ENCODE results near the gene ZNF28.
"Not testable (repeated sequence)": the region's sequence is repeated elsewhere in the genome, so short reads cannot be mapped to it uniquely, and the experiment has no call there.

The ZNF28 gene

GRCh38 chr19:52821204-52821960, at the start of gene ZNF28:
ZNF28 (minus strand) TSS chr19:52821633; CDS start chr19:52817958, 3,675 bp downstream.
- DNase-seq (ENCODE audit: low read depth in 2 of 2) = peak; percentile 45 to 59

- DNase-seq (ENCODE audit: low read depth in 2 of 2) = not testable (repeated sequence)
Measured at GRCh38 chr19:52868031-52868430, 46.6 kb upstream of the ZNF28 start.

GRCh38 chr19:52857378-52858191, 36.2 kb upstream of the ZNF28 start, which contains the start of gene ZNF468:
ZNF468 (minus strand) TSS chr19:52857619; CDS start chr19:52854272, 3,347 bp downstream.
- DNase-seq (ENCODE audit: low read depth in 2 of 2) = peak; percentile 40 to 54

DNA sequence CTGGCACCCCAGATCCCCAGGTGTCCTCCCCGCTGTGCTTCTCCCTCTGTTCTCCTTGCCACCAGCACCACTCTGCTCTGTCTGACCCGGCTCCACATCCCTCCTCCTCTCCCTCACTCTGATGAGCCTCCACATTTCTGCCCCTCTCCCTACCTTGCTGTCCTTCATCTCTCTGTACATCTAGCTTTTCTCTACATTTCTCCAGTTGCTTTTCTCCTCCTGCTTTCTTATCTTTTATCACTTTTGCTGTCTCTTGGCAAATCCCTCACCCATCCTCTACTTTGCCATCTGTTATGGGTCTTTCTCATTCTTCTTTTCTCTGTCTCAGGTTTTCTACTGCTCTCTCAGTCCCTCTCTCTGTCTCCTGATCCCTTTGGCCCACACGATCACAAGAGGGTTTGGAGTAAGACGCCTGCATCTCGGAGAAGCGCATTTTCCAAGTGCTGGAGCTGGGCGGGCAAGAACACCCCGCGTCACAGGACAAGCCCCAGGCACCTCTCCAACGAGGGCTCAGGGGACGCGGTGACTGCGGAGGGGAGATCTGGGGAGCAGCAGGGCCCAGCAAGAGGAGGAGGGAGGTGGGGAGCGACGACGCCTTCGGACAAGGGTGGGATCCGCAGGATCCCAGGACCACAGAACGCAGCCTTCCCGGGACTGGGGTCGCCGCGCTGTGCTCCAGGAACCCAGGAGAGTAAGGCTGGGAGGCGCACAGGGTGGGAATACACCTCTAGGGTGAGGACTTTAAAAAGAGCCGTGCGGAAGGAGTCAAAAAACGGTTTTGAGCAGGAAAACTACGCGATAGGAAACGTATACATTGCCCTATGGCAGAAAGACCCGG, 35.3 kb upstream of the ZNF28 start:
- DNase-seq (ENCODE audit: low read depth in 2 of 2) = not testable (repeated sequence)

DNA sequence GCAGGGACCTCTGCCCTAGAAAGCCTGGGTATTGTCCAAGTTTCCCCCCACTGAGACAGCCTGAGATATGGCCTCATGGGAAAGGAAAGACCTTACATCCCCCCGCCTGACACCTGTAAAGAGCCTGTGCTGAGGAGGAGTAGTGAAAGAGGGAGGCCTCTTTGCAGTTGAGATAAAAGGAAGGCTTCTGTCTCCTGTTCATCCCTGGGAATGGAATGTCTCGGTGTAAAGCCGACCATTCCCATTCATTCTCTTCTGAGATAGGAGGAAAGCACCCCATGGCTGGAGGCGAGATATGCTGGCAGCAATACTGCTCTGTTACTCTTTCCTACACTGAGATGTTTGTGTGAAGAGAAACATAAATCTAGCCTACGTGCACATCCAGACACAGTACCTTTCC, 25.9 kb upstream of the ZNF28 start:
- not testable (repeated sequence) for DNase-seq (ENCODE audit: low read depth in 2 of 2)

- DNase-seq (ENCODE audit: low read depth in 2 of 2) = not testable (repeated sequence)
Measured at GRCh38 chr19:52840825-52841465, 19.5 kb upstream of the ZNF28 start.

GRCh38 chr19:52834289-52834688, 12.9 kb upstream of the ZNF28 start:
- not testable (repeated sequence) for DNase-seq (ENCODE audit: low read depth in 2 of 2)

DNA sequence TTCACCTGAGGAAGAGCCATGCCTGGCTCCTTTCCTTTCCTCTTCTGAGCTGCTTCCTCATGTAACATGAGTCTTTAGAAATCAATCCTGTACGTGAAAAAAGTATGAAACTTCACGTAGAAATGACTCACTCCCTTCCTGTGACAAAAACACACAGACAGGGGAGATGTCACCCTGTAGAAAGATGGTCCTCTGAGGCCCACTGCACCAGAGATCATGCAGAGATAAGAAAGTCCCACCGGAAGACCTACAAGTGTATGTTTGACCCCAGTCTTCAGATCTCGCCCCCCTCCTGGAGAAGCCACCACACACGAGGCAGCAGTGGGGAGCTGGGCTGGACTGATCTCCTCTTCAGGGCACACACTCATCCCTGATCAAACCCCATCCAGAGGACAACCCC, 12.1 kb upstream of the ZNF28 start:
- not testable (repeated sequence) for DNase-seq (ENCODE audit: low read depth in 2 of 2)

- DNase-seq (ENCODE audit: low read depth in 2 of 2) = not testable (repeated sequence)
Measured at GRCh38 chr19:52829866-52830265, 8.4 kb upstream of the ZNF28 start.

DNA sequence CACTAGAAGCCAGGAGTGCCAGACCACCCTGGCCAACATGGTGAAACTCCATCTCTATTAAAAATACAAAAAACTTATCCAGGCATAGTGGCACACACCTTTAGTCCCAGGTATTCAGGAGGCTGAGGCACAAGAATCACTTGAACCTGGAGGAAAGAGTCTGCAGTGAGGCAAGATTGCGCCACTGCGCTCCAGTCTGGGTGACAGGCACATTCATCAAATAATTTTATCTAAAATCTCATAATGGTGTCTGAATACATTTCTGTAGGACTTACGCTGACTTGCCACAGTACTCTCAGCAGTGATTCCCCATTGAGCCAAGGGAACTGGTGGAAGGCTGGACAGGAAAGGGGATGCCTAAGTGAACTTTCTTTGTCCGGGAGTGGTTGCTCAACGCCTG, 4.3 kb upstream of the ZNF28 start:
- no peak for DNase-seq (ENCODE audit: low read depth in 2 of 2)

DNA sequence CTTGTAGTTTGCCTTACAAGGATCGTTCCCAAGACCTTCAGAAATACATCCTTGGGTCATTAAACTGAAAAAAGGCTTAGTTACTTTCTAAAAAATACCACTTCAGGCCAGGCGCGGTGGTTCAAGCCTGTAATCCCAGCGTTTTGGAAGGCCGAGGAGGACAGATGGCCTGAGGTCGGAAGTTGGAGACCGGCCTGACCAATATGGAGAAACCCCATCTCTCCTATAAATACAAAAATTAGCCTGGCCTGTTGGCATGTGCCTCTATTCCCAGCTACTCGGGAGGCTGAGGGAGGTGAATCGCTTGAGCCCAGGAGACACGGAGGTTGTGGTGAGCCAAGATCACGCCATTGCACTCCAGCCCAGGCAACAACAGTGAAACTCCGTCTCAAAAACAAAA, 2.2 kb upstream of the ZNF28 start:
- DNase-seq (ENCODE audit: low read depth in 2 of 2) = no peak

DNA sequence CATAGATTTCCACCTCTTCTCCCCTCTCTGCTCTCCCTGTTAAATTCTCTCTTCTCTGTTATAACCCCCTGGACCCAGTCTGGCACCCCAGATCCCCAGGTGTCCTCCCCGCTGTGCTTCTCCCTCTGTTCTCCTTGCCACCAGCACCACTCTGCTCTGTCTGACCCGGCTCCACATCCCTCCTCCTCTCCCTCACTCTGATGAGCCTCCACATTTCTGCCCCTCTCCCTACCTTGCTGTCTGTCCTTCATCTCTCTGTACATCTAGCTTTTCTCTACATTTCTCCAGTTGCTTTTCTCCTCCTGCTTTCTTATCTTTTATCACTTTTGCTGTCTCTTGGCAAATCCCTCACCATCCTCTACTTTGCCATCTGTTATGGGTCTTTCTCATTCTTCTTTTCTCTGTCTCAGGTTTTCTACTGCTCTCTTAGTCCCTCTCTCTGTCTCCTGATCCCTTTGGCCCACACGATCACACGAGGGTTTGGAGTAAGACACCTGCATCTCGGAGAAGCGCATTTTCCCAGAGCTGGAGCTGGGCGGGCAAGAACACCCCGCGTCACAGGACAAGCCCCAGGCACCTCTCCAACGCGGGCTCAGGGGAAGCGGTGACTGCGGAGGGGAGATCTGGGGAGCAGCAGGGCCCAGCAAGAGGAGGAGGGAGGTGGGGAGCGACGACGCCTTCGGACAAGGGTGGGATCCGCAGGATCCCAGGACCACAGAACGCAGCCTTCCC, 795 bp downstream of the ZNF28 start:
- DNase-seq (ENCODE audit: low read depth in 2 of 2) = peak in 1 of 2 donors; percentile 12

- no peak for DNase-seq (ENCODE audit: low read depth in 2 of 2)
Measured at GRCh38 chr19:52809801-52810200, 11.6 kb downstream of the ZNF28 start.

DNA sequence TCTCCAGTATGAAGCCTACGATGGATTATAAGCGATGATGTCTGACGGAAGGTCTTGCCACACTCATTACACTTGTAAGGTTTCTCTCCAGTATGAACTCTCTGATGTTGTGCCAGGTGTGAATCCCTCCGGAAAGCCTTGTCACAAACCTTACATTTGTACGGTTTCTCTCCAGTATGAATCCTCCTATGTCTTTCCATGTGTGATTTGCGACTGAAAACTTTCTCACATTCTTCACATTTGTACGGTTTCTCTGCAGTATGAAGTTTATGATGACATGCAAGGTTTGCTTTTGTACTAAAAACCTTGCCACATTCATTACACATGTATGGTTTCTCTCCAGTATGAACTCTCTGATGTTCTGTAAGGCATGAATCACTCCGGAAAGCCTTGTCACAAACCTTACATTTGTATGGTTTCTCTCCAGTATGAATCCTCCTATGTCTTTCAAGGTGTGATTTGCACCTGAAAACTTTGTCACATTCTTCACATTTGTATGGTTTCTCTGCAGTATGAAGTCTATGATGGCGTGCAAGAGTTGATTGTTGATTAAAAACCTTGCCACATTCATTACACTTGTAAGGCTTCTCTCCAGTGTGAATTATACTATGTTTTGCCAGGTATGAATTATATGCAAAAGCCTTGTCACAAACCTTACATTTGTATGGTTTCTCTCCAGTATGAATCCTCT, 21.3 kb downstream of the ZNF28 start:
- DNase-seq (ENCODE audit: low read depth in 2 of 2) = not testable (repeated sequence)

- DNase-seq (ENCODE audit: low read depth in 2 of 2) = no peak
Measured at GRCh38 chr19:52789440-52789839, 32.0 kb downstream of the ZNF28 start.

GRCh38 chr19:52786464-52787354, 34.7 kb downstream of the ZNF28 start, which contains the start of gene ZNF600:
ZNF600 (minus strand) TSS chr19:52786791; CDS start chr19:52778888, 7,903 bp downstream.
- peak; percentile 64 to 86 for DNase-seq (ENCODE audit: low read depth in 2 of 2)

- DNase-seq (ENCODE audit: low read depth in 2 of 2) = no peak
Measured at GRCh38 chr19:52786078-52786463, 35.4 kb downstream of the ZNF28 start.

- DNase-seq (ENCODE audit: low read depth in 2 of 2) = no peak
Measured at GRCh38 chr19:52785506-52785905, 35.9 kb downstream of the ZNF28 start.

DNA sequence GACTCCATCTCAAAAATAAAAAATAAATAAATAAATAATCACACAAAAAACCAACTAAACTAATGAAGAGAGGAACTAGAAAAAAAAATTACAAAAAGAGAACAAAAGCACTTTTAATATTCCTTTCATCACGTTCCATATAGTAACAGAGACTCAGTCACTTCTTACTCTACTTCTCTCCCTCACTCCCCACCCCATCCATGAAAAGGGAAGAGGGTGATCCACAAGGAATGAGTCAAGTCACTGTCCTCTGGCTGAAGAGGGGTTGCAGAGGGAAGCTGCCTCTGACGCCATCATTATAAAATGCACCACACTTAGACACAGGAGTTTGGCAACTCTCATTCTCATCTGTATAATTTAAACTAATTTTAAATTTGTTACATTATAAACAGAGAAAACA, 38.6 kb downstream of the ZNF28 start:
- DNase-seq (ENCODE audit: low read depth in 2 of 2) = not testable (repeated sequence)
